ENCODE results near the gene ZRANB1.

ZRANB1 gene

DNA sequence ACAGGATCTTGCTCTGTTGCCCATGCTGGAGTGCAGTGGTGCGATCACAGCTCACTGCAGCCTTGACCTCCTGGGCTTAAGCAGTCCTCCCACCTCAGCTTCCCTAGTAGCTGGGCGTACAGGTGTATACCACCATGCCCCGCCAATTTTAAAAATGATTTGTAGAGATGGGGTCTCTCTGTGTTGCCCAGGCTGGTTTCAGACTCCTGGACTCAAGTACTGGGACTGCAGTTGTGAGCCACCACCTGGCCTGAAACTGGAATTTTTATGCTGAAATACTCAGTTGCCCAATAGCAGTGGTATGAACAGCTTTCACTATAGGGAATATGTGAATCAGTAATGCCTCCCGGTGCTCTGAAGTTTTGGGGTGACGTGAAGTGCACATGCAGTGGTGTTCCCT lies 7.6 kb downstream of the ZRANB1 start:
- H3K9me3 ChIP-seq (ENCODE audit: control insufficient read depth, low read length), result no peaks in the 10 kb centered on the region
- H3K4me3 ChIP-seq (ENCODE audit: low read length), result no peak overlapping the region
- peak; percentile 62 for DNase-seq (ENCODE audit: low read depth)
- peaks cover 3% of the 10 kb centered on the region for H3K36me3 ChIP-seq (ENCODE audit: control insufficient read depth, insufficient read depth, low read length, severe bottlenecking)
- H3K4me1 ChIP-seq (ENCODE audit: control insufficient read depth, insufficient read depth, low read length), result peaks cover 57% of the 10 kb centered on the region
- no peaks in the 10 kb centered on the region for H3K27me3 ChIP-seq (replicated peaks; ENCODE audit: control insufficient read depth, insufficient read depth, low read length)
- H3K9ac ChIP-seq (ENCODE audit: low read length), result no peak overlapping the region

DNA sequence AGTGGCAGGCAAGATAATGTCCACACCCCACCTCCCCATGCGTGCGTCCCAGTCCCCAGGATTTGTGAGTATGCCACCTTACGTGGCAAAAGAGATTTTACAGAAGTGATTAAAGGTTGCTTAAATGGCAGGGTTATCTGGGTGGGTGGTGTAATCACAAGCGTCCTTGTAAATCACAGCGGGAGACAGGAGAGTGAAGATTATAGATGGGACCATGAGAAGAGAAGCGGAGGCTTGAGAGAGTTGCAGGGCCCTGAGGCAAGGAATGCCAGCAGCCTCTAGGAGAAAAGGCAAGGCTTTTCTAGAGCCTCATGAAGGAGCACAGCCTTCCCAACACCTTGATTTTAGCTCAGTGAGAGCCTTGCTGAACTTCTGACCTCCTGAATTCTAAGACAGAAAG lies 10.2 kb downstream of the ZRANB1 start:
- H3K9ac ChIP-seq (ENCODE audit: low read length), result no peak overlapping the region
- DNase-seq (ENCODE audit: low read depth), result no peak
- no peaks in the 10 kb centered on the region for H3K9me3 ChIP-seq (ENCODE audit: control insufficient read depth, low read length)
- peaks cover 57% of the 10 kb centered on the region for H3K4me1 ChIP-seq (ENCODE audit: control insufficient read depth, insufficient read depth, low read length)
- no peak overlapping the region for H3K4me3 ChIP-seq (ENCODE audit: low read length)
- H3K36me3 ChIP-seq (ENCODE audit: control insufficient read depth, insufficient read depth, low read length, severe bottlenecking), result peaks cover 3% of the 10 kb centered on the region
- H3K27me3 ChIP-seq (replicated peaks; ENCODE audit: control insufficient read depth, insufficient read depth, low read length), result no peaks in the 10 kb centered on the region

DNA sequence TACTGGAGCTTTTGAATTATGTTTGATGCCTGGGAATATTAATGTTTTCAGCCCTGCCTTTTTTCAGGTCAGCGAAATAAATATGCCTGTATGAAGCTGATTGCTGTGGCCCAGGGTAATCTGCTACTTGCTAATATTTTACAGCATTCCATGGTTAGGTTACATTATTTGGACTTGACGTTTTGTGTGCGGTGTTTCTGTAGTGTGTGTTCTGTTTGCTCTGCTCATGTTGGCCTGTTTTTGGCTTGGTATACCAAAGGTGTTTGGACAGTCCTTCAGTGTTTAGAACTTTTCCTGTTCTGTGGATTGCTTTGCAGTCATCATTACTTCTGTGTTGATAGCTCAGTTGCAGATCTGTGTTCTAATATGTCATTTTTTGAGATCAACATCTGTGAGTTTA lies 11.5 kb downstream of the ZRANB1 start:
- Histone ChIP-seq H3K9me3 (ENCODE audit: control insufficient read depth, low read length) (no peaks in the 10 kb centered on the region), H3K27me3 (replicated peaks; ENCODE audit: control insufficient read depth, insufficient read depth, low read length) (no peaks in the 10 kb centered on the region), H3K4me3 (ENCODE audit: low read length) (no peak overlapping the region), H3K9ac (ENCODE audit: low read length) (peak overlapping the region; percentile 4), H3K4me1 (ENCODE audit: control insufficient read depth, insufficient read depth, low read length) (peaks cover 60% of the 10 kb centered on the region), H3K36me3 (ENCODE audit: control insufficient read depth, insufficient read depth, low read length, severe bottlenecking) (peaks cover 3% of the 10 kb centered on the region)
- no peak for DNase-seq (ENCODE audit: low read depth)

DNA sequence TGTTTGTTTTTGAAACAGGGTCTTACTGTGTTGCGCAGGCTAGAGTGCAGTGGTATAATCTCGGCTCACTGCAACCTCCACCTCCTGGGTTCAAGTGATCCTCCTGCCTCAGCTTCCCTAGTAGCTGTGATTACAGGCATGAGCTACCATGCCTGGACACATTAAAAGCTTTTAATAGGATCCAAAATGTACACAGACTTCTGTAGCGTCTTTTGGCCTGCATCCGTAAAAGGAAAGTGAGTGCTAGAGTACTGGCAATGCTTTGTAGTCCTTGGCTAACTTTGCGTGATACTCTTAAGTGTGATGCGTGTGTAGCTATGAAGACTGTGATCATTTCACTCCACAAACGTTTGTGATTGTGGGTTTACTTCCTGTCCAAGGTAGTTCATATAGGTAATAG lies 13.3 kb downstream of the ZRANB1 start:
- Histone ChIP-seq H3K9ac (ENCODE audit: low read length) (no peak overlapping the region), H3K27me3 (replicated peaks; ENCODE audit: control insufficient read depth, insufficient read depth, low read length) (no peaks in the 10 kb centered on the region), H3K4me3 (ENCODE audit: low read length) (no peak overlapping the region), H3K9me3 (ENCODE audit: control insufficient read depth, low read length) (no peaks in the 10 kb centered on the region), H3K4me1 (ENCODE audit: control insufficient read depth, insufficient read depth, low read length) (peaks cover 61% of the 10 kb centered on the region), H3K36me3 (ENCODE audit: control insufficient read depth, insufficient read depth, low read length, severe bottlenecking) (peaks cover 3% of the 10 kb centered on the region)
- DNase-seq (ENCODE audit: low read depth), result no peak

DNA sequence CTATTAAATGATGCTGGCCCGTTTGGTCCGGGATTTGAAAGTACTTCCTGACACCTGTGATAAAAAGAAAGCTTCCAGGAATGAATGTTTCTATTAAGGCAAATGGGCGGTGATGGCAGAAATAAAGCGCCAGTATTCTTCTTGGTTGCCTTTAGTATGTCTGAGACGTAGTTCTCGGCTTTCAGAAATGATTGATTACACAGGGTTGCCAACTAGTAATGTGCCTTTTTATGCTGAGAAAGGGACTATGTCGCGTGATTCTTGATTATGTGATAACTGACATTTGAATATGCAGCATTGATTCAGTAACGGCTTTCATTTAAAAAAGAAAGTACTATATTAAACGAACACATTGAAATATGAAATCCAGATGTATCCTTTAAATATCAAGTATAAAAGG lies 13.9 kb downstream of the ZRANB1 start:
- H3K4me3 ChIP-seq (ENCODE audit: low read length), result no peak overlapping the region
- peaks cover 3% of the 10 kb centered on the region for H3K36me3 ChIP-seq (ENCODE audit: control insufficient read depth, insufficient read depth, low read length, severe bottlenecking)
- no peak for DNase-seq (ENCODE audit: low read depth)
- H3K27me3 ChIP-seq (replicated peaks; ENCODE audit: control insufficient read depth, insufficient read depth, low read length), result no peaks in the 10 kb centered on the region
- H3K4me1 ChIP-seq (ENCODE audit: control insufficient read depth, insufficient read depth, low read length), result peaks cover 61% of the 10 kb centered on the region
- H3K9me3 ChIP-seq (ENCODE audit: control insufficient read depth, low read length), result no peaks in the 10 kb centered on the region
- H3K9ac ChIP-seq (ENCODE audit: low read length), result peak overlapping the region; percentile 48

DNA sequence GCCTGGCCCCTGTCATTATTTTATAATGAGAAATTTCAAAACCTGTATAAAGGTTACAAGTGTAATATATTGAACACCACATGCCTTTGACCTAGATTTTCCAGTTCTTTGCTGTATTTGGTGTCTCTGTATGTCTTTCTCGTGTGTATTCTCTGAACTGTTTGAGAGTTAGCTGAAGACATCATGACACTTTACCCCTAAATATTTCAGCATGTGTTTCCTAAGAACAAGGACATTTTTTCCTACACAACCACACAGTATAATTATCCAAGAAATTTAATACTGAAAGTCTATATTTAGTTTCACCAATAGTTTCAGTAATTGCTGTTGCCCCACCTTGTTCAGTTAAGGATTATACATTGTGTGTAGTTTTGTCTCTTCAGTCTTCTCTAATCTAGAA lies 14.8 kb downstream of the ZRANB1 start:
- Histone ChIP-seq H3K4me3 (ENCODE audit: low read length) (peak overlapping the region; percentile 28), H3K9ac (ENCODE audit: low read length) (peak overlapping the region; percentile 48)

DNA sequence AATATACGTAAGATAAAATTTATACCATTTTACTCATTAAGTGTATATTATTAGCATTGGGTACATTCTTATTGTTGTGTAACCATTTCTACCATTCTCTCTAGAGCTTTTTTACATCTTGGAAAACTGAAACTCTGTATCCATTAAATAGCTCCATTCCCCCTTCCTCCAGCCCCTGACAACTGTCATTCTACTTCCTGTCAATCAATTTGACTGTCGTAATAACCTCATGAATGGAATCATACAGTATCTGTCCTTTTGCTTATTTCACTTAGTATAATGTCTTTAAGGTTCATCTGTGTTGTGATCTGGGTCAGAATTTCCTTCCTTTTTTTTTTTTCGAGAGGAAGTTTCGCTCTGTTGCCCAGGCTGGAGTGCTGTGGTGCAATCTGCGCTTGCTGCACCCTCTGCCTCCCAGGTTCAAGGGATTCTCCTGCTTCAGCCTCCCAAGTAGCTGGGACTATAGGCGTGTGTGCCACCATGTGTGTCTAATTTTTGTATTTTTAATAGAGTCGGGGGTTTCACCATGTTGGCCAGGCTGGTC lies 15.6 kb downstream of the ZRANB1 start:
- no peaks in the 10 kb centered on the region for H3K9me3 ChIP-seq (ENCODE audit: control insufficient read depth, low read length)
- peak overlapping the region; percentile 48 for H3K9ac ChIP-seq (ENCODE audit: low read length)
- peak overlapping the region; percentile 18 for H3K4me3 ChIP-seq (ENCODE audit: low read length)
- H3K4me1 ChIP-seq (ENCODE audit: control insufficient read depth, insufficient read depth, low read length), result peaks cover 76% of the 10 kb centered on the region
- H3K27me3 ChIP-seq (replicated peaks; ENCODE audit: control insufficient read depth, insufficient read depth, low read length), result no peaks in the 10 kb centered on the region
- peaks cover 3% of the 10 kb centered on the region for H3K36me3 ChIP-seq (ENCODE audit: control insufficient read depth, insufficient read depth, low read length, severe bottlenecking)
- no peak for DNase-seq (ENCODE audit: low read depth)

More for the DNA sequence above, 14.8 kb downstream of the ZRANB1 start:
- H3K4me1 ChIP-seq (ENCODE audit: control insufficient read depth, insufficient read depth, low read length), result peaks cover 69% of the 10 kb centered on the region
- H3K36me3 ChIP-seq (ENCODE audit: control insufficient read depth, insufficient read depth, low read length, severe bottlenecking), result peaks cover 3% of the 10 kb centered on the region
- peak; percentile 30 for DNase-seq (ENCODE audit: low read depth)
- H3K9me3 ChIP-seq (ENCODE audit: control insufficient read depth, low read length), result no peaks in the 10 kb centered on the region
- no peaks in the 10 kb centered on the region for H3K27me3 ChIP-seq (replicated peaks; ENCODE audit: control insufficient read depth, insufficient read depth, low read length)

DNA sequence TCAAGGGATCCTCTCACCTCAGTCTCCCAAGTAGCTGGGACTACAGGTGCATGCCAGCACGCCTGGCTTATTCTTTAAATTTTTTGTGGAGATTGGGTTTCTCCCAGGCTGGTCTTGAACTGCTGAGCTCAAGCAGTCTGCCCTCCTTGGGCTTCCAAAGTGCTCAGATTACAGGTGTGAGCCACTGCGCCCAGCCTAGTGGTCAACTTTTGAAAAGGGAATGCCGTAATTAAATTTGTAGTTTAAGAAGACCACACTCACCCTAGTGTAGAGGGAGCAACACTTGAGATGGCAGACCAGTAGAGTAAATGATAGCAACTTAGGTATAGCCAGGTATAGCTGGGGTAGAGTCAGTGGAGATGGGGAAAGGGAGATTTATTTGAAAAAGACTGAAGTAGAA lies 17.6 kb downstream of the ZRANB1 start:
- DNase-seq (ENCODE audit: low read depth), result no peak
- Histone ChIP-seq H3K9me3 (ENCODE audit: control insufficient read depth, low read length) (no peaks in the 10 kb centered on the region), H3K9ac (ENCODE audit: low read length) (no peak overlapping the region), H3K4me1 (ENCODE audit: control insufficient read depth, insufficient read depth, low read length) (peaks cover 69% of the 10 kb centered on the region), H3K36me3 (ENCODE audit: control insufficient read depth, insufficient read depth, low read length, severe bottlenecking) (no peaks in the 10 kb centered on the region), H3K27me3 (replicated peaks; ENCODE audit: control insufficient read depth, insufficient read depth, low read length) (no peaks in the 10 kb centered on the region), H3K4me3 (ENCODE audit: low read length) (no peak overlapping the region)

DNA sequence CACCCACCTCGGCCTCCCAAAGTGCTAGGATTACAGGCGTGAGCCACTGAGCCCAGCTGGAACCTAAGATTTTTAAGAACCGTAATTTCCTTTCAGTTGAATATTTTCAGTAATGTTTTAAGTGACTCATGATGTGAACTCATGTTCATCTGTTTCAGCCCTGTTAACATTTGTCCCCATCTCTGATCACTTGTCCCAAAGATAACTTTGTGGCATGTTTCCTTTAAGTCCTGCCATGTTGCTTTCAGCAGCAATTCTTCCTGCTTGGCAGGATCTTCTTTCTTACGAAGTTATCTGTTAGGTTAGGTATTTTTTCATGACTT lies 19.3 kb downstream of the ZRANB1 start:
- H3K27me3 ChIP-seq (replicated peaks; ENCODE audit: control insufficient read depth, insufficient read depth, low read length), result no peaks in the 10 kb centered on the region
- no peak overlapping the region for H3K9ac ChIP-seq (ENCODE audit: low read length)
- no peaks in the 10 kb centered on the region for H3K9me3 ChIP-seq (ENCODE audit: control insufficient read depth, low read length)
- no peak for DNase-seq (ENCODE audit: low read depth)
- H3K4me1 ChIP-seq (ENCODE audit: control insufficient read depth, insufficient read depth, low read length), result peaks cover 61% of the 10 kb centered on the region
- H3K4me3 ChIP-seq (ENCODE audit: low read length), result no peak overlapping the region
- H3K36me3 ChIP-seq (ENCODE audit: control insufficient read depth, insufficient read depth, low read length, severe bottlenecking), result no peaks in the 10 kb centered on the region

DNA sequence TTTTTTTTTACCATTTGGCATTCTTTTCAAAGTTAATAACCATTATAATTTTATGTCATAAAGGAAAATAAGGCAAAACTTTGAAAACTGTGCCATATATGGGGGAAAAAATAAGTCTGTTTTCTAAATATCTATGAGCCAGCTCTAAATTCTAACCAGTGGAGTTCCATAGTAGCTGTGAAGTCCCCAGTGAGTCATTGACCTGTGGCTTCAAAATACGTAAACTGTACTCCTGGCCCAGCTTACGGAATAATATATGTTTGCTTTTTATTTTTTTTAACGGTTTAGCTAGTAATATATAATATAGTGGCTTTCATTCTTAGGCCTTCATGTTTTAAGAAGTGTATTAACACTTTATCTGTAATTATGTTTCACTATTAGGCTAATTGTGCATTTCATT lies 20.5 kb downstream of the ZRANB1 start:
- Histone ChIP-seq H3K9me3 (ENCODE audit: control insufficient read depth, low read length) (no peaks in the 10 kb centered on the region), H3K4me1 (ENCODE audit: control insufficient read depth, insufficient read depth, low read length) (peaks cover 50% of the 10 kb centered on the region), H3K27me3 (replicated peaks; ENCODE audit: control insufficient read depth, insufficient read depth, low read length) (no peaks in the 10 kb centered on the region), H3K9ac (ENCODE audit: low read length) (no peak overlapping the region), H3K36me3 (ENCODE audit: control insufficient read depth, insufficient read depth, low read length, severe bottlenecking) (peaks cover 12% of the 10 kb centered on the region), H3K4me3 (ENCODE audit: low read length) (no peak overlapping the region)
- no peak for DNase-seq (ENCODE audit: low read depth)

DNA sequence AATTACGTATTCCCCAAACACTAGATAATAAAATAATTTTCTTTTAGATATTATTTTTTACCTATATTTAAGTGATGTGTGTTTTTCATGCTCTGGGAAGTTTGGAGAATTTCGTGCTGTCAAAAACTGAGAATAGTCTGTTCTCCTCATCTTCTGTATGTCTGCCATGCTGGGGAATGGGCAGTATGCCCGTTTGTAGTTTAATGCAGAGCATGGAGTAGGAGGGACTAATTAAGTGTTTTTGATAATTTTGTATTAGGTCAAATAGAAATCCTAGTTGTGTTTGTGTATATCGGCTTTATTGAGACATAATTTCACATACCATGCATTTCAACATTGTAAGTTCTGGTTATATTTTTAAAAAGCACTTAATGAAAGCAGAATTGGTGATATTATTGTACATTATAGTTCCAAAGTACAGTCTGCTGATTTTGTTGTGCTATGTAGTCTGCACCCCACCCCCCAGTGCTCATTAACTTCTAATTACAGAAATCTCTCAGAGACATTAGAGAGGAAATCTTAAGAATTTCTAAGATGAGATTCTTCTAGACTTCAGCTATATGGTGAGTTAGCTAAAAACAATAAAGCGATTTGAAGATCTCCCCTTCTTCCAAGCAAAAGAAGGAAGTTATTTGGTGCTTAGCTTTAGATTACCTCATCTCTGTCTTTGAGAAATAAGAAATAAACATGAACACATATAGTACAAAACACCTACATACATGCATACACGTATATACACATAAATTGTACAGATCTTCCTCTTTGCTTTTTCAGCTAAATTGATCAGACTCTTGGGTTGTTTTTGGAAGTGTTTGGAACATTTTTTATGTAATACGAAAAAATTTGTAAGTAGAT lies 22.2 kb downstream of the ZRANB1 start:
- no peaks in the 10 kb centered on the region for H3K27me3 ChIP-seq (replicated peaks; ENCODE audit: control insufficient read depth, insufficient read depth, low read length)
- no peak overlapping the region for H3K4me3 ChIP-seq (ENCODE audit: low read length)
- no peak for DNase-seq (ENCODE audit: low read depth)
- H3K9ac ChIP-seq (ENCODE audit: low read length), result no peak overlapping the region
- peaks cover 38% of the 10 kb centered on the region for H3K4me1 ChIP-seq (ENCODE audit: control insufficient read depth, insufficient read depth, low read length)
- H3K36me3 ChIP-seq (ENCODE audit: control insufficient read depth, insufficient read depth, low read length, severe bottlenecking), result peaks cover 25% of the 10 kb centered on the region
- H3K9me3 ChIP-seq (ENCODE audit: control insufficient read depth, low read length), result no peaks in the 10 kb centered on the region

All from adipocyte (in vitro differentiated cells).